K562 (cell line): ENCODE results near the gene GAL3ST2. TPM values are rescaled to one million over a fixed set of nuclear protein-coding genes. Genes with fewer than 3 reads are reported as not detected.

Source experiments
- ATAC-seq: fragments of 200-7000 bp; cut with Tn5 transposase; 3 replicates; pipeline ENCODE4 v1.9.1; 2020; ENCODE audit warnings: moderate library complexity
- BruUV-seq: library from RNA; stranded (reverse); fragments of 400-500 nt; replicated peaks from 2 replicates; lab custom pipeline; 2021; lab: Mats Ljungman, UMichigan
- CTCF ChIA-PET: fragments of 300-600 bp; formaldehyde crosslinking; extraction: SDS; loops from one replicate; lab custom pipeline; 2021; ENCODE audit warnings: low intra/inter-chr PET ratio; lab: Yijun Ruan, JAX
- POLR2A ChIA-PET: fragments of 300-600, 350-650 bp; sonication (Branson Sonifier 250); formaldehyde crosslinking; extraction: SDS; loops from one replicate; lab custom pipeline; 2021; ENCODE audit warnings: antibody characterized with exemption, inconsistent platforms; lab: Yijun Ruan, JAX
- DNase-seq, 4 experiments: peaks; one replicate each; pipeline versions ENCODE4 v3.0.0 to v3.0.0-alpha.2; 2011 to 2018; ENCODE audit warnings: low spot score in 3 of 4, mixed read lengths in 3 of 4; ENCODE audit errors: extremely low read depth in 1 of 4
- FAIRE-seq: peaks from 2 replicates; lab custom pipeline; 2011; peaks lifted over from hg19 to GRCh38; lab: Jason Lieb, UNC
- H2AFZ ChIP-seq: 2 replicates; pipeline ENCODE4 v1.6.0; 2011; ENCODE audit warnings: low read depth, low read length, control low read depth, inconsistent platforms
- H3K27ac ChIP-seq: fragments of 200-600 bp; 3 replicates; pipeline ENCODE4 v1.8.0; 2011; ENCODE audit warnings: low read depth, mild to moderate bottlenecking, control low read depth, inconsistent platforms, low read length, moderate library complexity, mixed read lengths; ENCODE audit errors: extremely low read depth
- H3K27me3 ChIP-seq, 2 experiments: fragments of 300-600 bp in 1 of 2; 2 replicates in 1 of 2; 3 replicates in 1 of 2; pipeline versions ENCODE4 v1.6.0 to v1.8.0; 2011; ENCODE audit warnings: inconsistent platforms in 2 of 2, low read length in 2 of 2, mild to moderate bottlenecking in 1 of 2, mixed read lengths in 1 of 2, moderate library complexity in 1 of 2; ENCODE audit not compliant: control insufficient read depth in 2 of 2, insufficient read depth in 2 of 2
- H3K36me3 ChIP-seq: fragments of 300-600 bp; 3 replicates; pipeline ENCODE4 v1.8.0; 2011; ENCODE audit warnings: mild to moderate bottlenecking, low read length, inconsistent platforms; ENCODE audit not compliant: control insufficient read depth, insufficient read depth
- H3K4me1 ChIP-seq, 2 experiments: fragments of 200-600 bp in 1 of 2; replicated peaks in 1 of 2; 2 replicates in 1 of 2; 3 replicates in 1 of 2; pipeline versions ENCODE4 v1.5.1 to v1.8.0; 2011; ENCODE audit warnings: inconsistent platforms in 2 of 2, low read length in 2 of 2, mild to moderate bottlenecking in 1 of 2, mixed read lengths in 1 of 2, moderate library complexity in 1 of 2; ENCODE audit not compliant: control insufficient read depth in 2 of 2, insufficient read depth in 2 of 2
- H3K4me2 ChIP-seq: 2 replicates; pipeline ENCODE4 v1.6.1; 2011; ENCODE audit warnings: low read length, control low read depth, inconsistent platforms, mixed read lengths; ENCODE audit not compliant: insufficient read depth
- H3K4me3 ChIP-seq: fragments of 200-600 bp; sonication (generic), shearing (Covaris generic); 2 replicates; pipeline ENCODE4 v1.5.1; 2016; ENCODE audit warnings: control low read depth, inconsistent platforms
- H3K79me2 ChIP-seq: fragments of 200-600 bp; 3 replicates; pipeline ENCODE4 v1.8.0; 2011; ENCODE audit warnings: low read length, inconsistent platforms; ENCODE audit not compliant: control insufficient read depth, insufficient read depth
- H3K9ac ChIP-seq, 2 experiments: 2 replicates each; pipeline versions ENCODE4 v1.6.0 to v1.6.1; 2011; ENCODE audit warnings: low read depth in 2 of 2, low read length in 2 of 2, control low read depth in 1 of 2, inconsistent platforms in 1 of 2, mild to moderate bottlenecking in 1 of 2, mixed read lengths in 1 of 2; ENCODE audit not compliant: insufficient read depth in 1 of 2
- H3K9me1 ChIP-seq: one replicate; pipeline ENCODE4 v1.6.0; 2011; ENCODE audit warnings: inconsistent platforms, mild to moderate bottlenecking, low read length, moderate library complexity; ENCODE audit not compliant: control insufficient read depth, insufficient read depth
- H3K9me3 ChIP-seq: replicated peaks from 2 replicates; pipeline ENCODE4 v1.5.1; 2011; ENCODE audit warnings: low read depth, low read length, inconsistent platforms; ENCODE audit not compliant: control insufficient read depth, insufficient read depth
- H4K20me1 ChIP-seq: replicated peaks from 2 replicates; pipeline ENCODE4 v1.6.1; 2011; ENCODE audit warnings: low read length, inconsistent platforms, mixed read lengths; ENCODE audit not compliant: control insufficient read depth, insufficient read depth
- AFF4 ChIP-seq: sonication (generic); formaldehyde crosslinking; IDR thresholded peaks from 2 replicates; pipeline ENCODE4 v1.8.0; 2023; ENCODE audit warnings: mild to moderate bottlenecking, missing genetic modification reagents
- CBFA2T3 ChIP-seq: fragments of 450-650 bp; IDR thresholded peaks from 2 replicates; pipeline ENCODE4 v1.6.1; 2017
- CXXC5 ChIP-seq: fragments of 250-450 bp; sonication (Bioruptor Pico); IDR thresholded peaks from 2 replicates; pipeline ENCODE4 v1.8.0; 2022; ENCODE audit warnings: inconsistent platforms, mild to moderate bottlenecking, moderate library complexity
- ETV6 ChIP-seq, 3 experiments: fragments of 150-350 bp in 1 of 3; sonication (generic) in 1 of 3; formaldehyde crosslinking in 1 of 3; IDR thresholded peaks; 2 replicates each; pipeline versions ENCODE4 v1.6.1 to v1.8.0; 2014 to 2022; ENCODE audit warnings: borderline replicate concordance in 2 of 3, low read depth in 2 of 3, antibody characterized with exemption in 1 of 3, low read length in 1 of 3, mild to moderate bottlenecking in 1 of 3, missing genetic modification reagents in 1 of 3
- MEIS2 ChIP-seq: fragments of 450-650 bp; IDR thresholded peaks from 2 replicates; pipeline ENCODE4 v1.6.1; 2014; ENCODE audit warnings: mild to moderate bottlenecking; ENCODE audit not compliant: partially characterized antibody
- NR2F6 ChIP-seq: fragments of 450-650 bp; formaldehyde crosslinking; IDR thresholded peaks from 2 replicates; pipeline ENCODE4 v1.4.0; 2020; ENCODE audit warnings: mild to moderate bottlenecking
- POLR2B ChIP-seq: fragments of 450-650 bp; IDR thresholded peaks from 2 replicates; pipeline ENCODE4 v1.6.1; 2018; ENCODE audit warnings: low read depth; ENCODE audit not compliant: partially characterized antibody
- RAD51 ChIP-seq: fragments of 450-650 bp; IDR thresholded peaks from 2 replicates; pipeline ENCODE4 v1.7.1; 2016; ENCODE audit warnings: low read depth, mild to moderate bottlenecking, borderline replicate concordance
- ZBTB33 ChIP-seq: sonication (generic); formaldehyde crosslinking; IDR thresholded peaks from 2 replicates; pipeline ENCODE4 v1.8.1; 2023; ENCODE audit warnings: mild to moderate bottlenecking, missing genetic modification reagents
- ZFX ChIP-seq: sonication (generic); formaldehyde crosslinking; IDR thresholded peaks from 2 replicates; pipeline ENCODE4 v1.8.0; 2022; ENCODE audit warnings: mild to moderate bottlenecking, missing genetic modification reagents, moderate library complexity
- ZNF354B ChIP-seq: fragments of 250-450 bp; sonication (Bioruptor Pico); IDR thresholded peaks from 2 replicates; pipeline ENCODE4 v1.4.0; 2020
- ZNF445 ChIP-seq: fragments of 250-450 bp; sonication (Bioruptor Pico); IDR thresholded peaks from 2 replicates; pipeline ENCODE4 v1.4.0; 2020; ENCODE audit warnings: low read depth, mild to moderate bottlenecking, moderate library complexity
- ZNF764 ChIP-seq: fragments of 250-450 bp; sonication (Bioruptor Pico); IDR thresholded peaks from 2 replicates; pipeline ENCODE4 v1.4.0; 2020; ENCODE audit warnings: low read depth, mild to moderate bottlenecking, moderate library complexity
- WGBS: fragments of 100-300 bp; shearing (Covaris generic); methylation state at CpG from one replicate; pipeline ENCODE4 v1.1.6; 2016; ENCODE audit warnings: low coverage, mixed read lengths; ENCODE audit not compliant: insufficient coverage; ENCODE audit errors: missing lambda C conversion rate; 5-methylcytosine and 5-hydroxymethylcytosine counted together
- in situ Hi-C: fragments of 300-500 bp; cut with MboI; formaldehyde crosslinking; loops from 4 replicates; pipeline ENCODE4 v1.15.0; 2018; ENCODE audit warnings: inconsistent platforms, mixed read lengths
- intact Hi-C: fragments of 100-400 bp; cut with micrococcal nuclease; formaldehyde crosslinking; loops from 2 replicates; pipeline ENCODE4 v1.14.2; 2022
- polyA plus RNA-seq, 8 experiments: library from polyadenylated mRNA; depleted of rRNA in 4 of 8; stranded (reverse) in 5 of 8; unstranded in 3 of 8; fragments of >200 nt; fragmentation: Nextera tagmentation in 2 of 8; fragmentation: Illumina TruSeq in 1 of 8; extraction: Ambion mirVana in 2 of 8; extraction: Trizol in 1 of 8; gene quantifications; 2 replicates each; pipeline versions ENCODE4 v1.2.1 to v1.2.3, GENCODE V29; 2011 to 2014; ENCODE audit warnings: inconsistent platforms in 1 of 8, missing spikeins in 1 of 8
- total RNA-seq, 7 experiments: library from RNA; depleted of rRNA in 6 of 7; stranded (reverse); fragments of >200 nt in 6 of 7; fragmentation: Illumina TruSeq in 2 of 7; extraction: Trizol in 2 of 7; gene quantifications; 2 replicates each; pipeline versions ENCODE4 v1.2.1 to v1.2.3, GENCODE V29; 2011 to 2021; ENCODE audit warnings: low replicate concordance in 1 of 7

The GAL3ST2 gene
- total and polyA plus RNA-seq, 9 of the 15 experiments (the other 6 are each of a cell fraction or from before 2014, with no cell fraction given): 0.42 TPM; not detected in 8

- TF ChIP-seq ZBTB33 (no peak), ZNF354B (CRISPR knock-in tag) (no peak)
Measured at GRCh38 chr2:241810307-241811200, 33.9 kb downstream of the GAL3ST2 start (continued).

- in situ Hi-C loops (no loop called here), intact Hi-C loops (no loop called here)
- Histone ChIP-seq H3K4me1 (peaks cover 4 to 64% of the 10 kb centered on the region in 2 experiments), H3K4me2 (no peak overlapping the region), H2AFZ (no peak overlapping the region), H3K27ac (no peak overlapping the region), H3K9me3 (no peaks in the 10 kb centered on the region), H3K9me1 (no peaks in the 10 kb centered on the region), H4K20me1 (no peaks in the 10 kb centered on the region), H3K79me2 (no peaks in the 10 kb centered on the region), H3K27me3 (no peaks in the 10 kb centered on the region), H3K36me3 (no peaks in the 10 kb centered on the region), H3K9ac (no peak overlapping the region), H3K4me3 (no peak overlapping the region)
- 48% methylated on average over 15 of the region's 27 CpGs for WGBS
- DNase-seq: no peak
- FAIRE-seq: no peak
- no peak for TF ChIP-seq ETV6 (IDR thresholded peaks at IDR 0.05; ENCODE audit: borderline replicate concordance in 1 of 2, low read depth in 2 of 2, low read length in 1 of 2)
- no peak for TF ChIP-seq ETV6 (CRISPR knock-in tag; IDR thresholded peaks at IDR 0.05; ENCODE audit: borderline replicate concordance)
- no peak for TF ChIP-seq POLR2B
- TF ChIP-seq ZFX: no peak
- TF ChIP-seq RAD51: no peak
- no peak for TF ChIP-seq CXXC5
- no peak for TF ChIP-seq CBFA2T3
- TF ChIP-seq NR2F6 (CRISPR knock-in tag): no peak
- TF ChIP-seq AFF4 (CRISPR knock-in tag): no peak
- no peak for TF ChIP-seq MEIS2
- no peak for TF ChIP-seq ZNF764 (CRISPR knock-in tag)
- no peak for TF ChIP-seq ZNF445 (CRISPR knock-in tag)
- no peak for ATAC-seq
- POLR2A ChIA-PET: interaction anchor here (0.6 kb wide), 1 partner anchor 258 kb away, joined by 3 read pairs; no protein-coding TSS in a partner anchor
- BruUV-seq: no TSS peak
- CTCF ChIA-PET: no interaction called here
Measured at GRCh38 chr2:241811201-241811951, 34.8 kb downstream of the GAL3ST2 start.
